Stimulated activated naive CD4-positive, alpha-beta T cell treated with Interleukin-2 at 50 U/mL for 16 hours (primary cell): Measurements from ENCODE around the gene ZNF750.
"Not testable (repeated sequence)": the region's sequence is repeated elsewhere in the genome, so short reads cannot be mapped to it uniquely, and the experiment has no call there.

ENCODE experiments used
- DNase-seq: peaks from one replicate; lab custom pipeline; 2025; lab: John Stamatoyannopoulos, UW

ZNF750 gene

DNA sequence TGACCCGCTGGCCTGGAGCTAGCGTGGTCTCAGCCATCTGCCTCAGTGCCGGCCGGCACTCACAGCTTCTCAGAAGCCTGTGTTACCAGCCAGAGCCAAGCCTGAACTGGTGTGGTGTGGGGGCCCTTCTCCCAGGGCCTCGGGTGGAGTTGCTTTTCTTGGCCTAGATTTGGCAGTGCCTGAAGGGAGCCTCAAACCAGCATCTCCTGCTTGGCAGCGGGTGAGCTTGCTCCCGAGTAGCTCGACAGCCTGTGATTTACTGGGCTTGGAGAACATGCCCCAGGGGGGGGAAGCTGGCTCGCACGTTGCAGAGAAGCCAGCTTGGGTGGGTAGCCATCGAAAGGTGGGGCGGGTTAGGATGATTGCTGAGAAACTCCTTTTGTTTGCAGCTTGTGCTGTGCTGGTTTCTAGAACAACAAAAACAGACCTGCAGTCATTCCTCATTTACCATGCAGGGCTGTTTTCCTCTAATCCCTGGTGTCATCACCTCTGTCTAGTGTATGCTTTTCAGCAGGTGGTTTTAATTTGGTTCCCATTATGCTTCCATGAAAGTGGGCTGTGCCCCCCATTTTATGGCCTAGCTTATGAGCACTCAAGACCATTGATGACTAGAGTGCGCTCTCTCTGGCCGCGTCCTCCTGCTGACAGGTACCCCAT, 45.7 kb downstream of the ZNF750 start:
- no peak for DNase-seq

DNA sequence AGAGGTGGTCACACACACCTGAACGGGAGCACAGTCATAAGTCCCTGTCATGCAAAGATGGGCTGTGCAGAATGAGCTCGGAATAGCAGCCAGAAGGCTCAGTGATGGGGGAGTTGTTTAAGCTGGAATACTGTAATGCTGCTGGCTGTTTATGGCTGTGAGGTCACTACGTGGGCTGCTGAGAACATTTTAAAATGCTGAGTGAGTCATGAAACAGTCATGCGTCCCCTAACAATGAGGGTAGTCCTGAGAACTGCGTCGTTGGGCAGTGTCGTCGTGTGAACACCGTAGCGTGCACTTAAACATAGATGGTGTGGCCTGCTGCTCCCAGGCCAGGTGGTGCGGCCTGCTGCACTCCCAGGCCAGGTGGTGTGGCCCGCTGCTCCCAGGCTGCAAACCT, 48.3 kb downstream of the ZNF750 start:
- DNase-seq, result no peak

DNA sequence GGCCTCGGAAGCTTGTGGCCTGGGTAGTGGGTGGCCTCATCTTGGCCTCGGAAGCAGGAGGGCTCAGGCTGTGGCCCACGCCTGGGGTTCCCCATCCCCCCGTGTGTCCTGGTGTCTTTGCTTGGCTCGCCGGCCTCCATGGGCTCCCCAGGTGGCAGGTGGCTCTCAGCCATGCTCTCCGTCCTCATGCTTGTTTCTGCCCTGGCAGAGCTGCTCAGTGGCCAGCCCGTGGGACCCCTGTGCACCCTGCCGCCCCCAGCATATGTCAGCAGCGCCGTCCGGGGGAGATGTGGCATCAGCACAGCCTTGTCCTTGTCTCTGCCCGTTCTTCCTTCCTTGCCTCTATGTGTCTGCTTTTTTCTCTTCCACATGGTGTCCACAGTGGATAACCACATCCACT, 49.4 kb downstream of the ZNF750 start:
- DNase-seq, result no peak

DNA sequence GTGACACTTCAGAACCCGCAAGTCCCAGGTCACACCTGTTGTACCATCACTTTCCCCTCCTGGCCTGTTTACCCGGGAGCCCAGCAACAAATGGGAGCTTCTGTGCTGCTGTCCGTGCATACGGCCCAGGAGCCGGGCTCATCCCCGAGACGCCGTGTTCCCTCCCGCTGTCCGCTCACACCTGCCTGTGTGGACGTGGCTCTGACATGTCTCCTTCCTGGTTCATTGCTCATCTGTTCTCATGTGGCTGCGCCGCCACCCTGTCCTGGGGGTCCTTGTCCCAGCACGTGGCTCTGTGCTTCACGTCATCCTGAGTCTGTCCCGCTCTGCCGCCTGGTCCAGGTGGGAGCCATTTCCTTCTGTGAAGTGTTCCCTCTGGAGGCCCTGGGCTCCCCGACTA, 50.0 kb downstream of the ZNF750 start:
- DNase-seq, result no peak

DNA sequence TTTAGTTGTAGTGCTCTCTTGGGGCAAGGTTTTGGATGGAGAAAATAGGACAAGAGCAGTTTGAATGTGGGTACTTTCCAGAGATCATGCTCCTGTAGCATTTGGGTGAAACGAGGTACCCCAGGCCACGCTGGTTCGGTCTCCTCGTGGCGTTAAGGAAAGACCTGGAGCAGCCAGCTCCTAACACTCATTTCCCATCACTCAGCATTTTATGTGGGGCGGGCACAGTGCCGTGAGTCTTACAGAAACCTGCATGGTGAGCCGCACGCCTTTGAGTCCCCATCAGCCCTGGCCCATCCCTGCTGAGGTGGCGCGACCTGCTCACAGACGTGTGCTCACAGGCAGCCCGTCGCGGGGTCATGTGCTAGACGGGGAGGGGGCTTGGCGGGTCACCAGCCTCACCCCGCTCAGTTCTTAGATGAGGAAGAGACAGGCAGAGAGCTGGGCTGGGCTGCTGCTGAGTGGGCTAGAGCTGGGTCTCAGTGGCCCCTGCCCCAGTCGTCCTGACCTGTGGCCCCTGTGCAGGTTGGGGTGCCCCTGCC, 50.7 kb downstream of the ZNF750 start:
- DNase-seq, result no peak

DNA sequence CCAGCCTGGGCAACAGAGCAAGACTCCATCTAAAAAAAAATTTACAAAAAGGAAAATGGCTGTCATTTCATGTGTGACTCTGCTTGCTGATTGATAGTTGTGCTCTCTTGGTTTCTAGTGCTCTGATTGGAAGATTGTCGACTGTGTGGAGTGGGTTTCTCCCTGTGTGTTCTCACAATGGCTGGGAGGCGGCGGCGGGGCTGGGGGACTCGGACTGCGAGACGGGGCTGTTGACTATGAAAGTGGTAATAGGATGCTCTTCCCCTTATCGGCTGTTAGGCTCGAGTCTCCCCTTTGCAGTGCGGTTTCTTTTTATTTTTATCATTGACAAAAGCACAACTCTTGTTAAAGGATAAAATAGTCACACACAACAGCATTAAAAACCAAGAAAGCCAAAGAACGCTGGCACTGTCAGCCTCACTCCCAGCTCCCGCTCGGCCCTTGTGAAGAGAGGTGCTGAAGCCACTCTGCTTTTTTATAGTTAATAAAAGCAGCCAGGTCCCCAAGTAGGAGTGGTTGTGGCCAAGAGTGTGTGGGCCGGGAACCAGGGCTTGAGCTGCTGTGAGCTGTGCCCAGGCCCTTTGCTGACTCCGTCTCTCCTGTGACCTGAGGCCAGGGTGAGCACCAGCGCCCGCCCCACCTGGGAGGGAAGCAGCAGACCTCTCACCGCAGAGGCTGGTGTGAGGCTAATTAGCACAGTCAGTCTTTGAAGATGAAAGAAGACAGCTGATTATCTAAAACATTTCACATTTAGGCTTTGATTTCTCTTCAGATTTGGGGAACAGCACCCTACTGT, 51.4 kb downstream of the ZNF750 start:
- DNase-seq, result no peak

DNA sequence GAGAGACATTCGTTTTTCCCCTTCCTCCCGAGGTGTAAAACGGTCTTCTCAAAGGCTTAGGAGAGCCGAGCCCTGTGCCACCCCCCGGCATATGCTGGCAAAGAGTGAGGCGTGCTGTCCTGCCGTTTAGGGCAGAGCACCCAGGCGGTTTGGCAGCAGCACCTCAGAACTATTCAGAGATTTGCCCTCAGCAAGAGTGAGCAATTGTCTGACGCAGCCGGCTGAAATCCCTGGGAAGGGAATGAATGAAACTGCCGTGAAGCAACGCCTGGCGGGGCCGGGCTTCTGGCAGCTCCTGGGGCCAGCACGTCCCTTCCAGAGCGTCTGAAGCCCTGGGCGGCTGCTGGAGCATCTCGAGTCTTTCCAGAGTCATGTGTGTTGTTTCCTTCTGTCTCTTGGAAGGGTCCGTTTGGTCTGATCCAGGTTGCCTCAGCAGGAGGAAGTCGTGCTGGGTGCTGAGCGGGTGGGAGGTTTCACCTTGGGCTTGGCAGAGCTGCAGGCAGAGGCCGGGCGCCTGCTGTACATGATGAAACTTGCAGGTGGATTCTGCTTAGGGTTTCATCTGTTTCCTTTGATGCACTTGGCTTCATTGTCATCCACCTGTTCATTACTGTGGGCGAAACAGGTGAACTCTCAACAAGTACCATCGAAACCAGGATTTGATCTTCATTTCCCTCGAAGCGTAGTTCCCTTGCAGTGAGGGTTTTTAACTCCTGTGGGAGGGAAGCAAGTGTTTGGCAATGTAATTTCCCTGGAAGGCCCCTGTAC, 52.6 kb downstream of the ZNF750 start:
- DNase-seq, result no peak

DNA sequence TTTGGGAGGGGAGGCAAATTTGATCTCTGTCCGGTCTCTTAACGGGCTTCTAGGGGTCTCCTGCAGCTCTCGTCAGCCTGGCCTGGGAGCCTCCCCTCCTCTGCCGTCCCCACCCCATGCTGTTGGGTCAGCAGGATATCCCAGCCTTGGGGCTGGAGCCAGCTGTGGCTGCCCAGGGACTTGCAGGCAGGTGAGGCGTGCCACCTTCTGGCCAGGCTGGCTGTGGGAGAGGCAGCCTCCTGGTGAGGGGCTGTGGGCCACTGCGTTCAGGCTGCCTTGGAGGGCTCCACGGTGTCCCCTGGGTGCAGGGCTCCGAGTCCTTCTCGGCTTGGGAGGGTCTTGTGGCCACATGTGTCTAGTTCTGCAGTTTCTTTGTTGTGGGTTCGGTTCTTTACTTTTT, 53.4 kb downstream of the ZNF750 start:
- DNase-seq, result no peak

DNA sequence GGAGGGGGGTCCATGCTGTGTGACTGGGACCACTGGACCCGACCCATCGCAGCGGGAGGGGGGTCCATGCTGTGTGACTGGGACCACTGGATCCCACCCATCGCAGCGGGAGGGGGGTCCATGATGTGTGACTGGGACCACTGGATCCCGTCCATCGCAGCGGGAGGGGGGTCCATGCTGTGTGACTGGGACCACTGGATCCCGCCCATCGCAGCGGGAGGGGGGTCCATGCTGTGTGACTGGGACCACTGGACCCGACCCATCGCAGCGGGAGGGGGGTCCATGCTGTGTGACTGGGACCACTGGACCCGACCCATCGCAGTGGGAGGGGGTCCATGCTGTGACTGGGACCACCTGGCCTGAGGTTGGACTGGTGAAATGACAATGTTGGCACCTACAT, 54.2 kb downstream of the ZNF750 start:
- DNase-seq, result not testable (repeated sequence)

DNA sequence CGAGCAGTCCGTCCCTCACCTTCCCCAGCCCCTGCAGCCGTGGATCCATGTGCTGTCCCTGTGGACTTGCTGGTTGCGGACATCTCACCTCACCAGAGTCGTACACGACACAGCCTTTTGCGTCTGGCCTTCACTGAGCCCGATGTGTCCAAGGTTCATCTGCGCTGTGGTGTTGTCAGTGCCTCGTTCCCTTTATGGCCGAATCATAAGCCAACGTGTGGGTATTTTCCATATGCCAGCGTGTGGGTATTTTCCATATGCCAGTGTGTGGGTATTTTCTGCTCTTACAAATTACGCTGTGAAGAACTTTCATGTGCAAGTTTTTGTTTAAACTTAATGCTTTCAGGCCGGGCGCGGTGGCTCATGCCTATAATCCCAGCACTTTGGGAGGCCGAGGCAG, 56.3 kb downstream of the ZNF750 start:
- no peak for DNase-seq

DNA sequence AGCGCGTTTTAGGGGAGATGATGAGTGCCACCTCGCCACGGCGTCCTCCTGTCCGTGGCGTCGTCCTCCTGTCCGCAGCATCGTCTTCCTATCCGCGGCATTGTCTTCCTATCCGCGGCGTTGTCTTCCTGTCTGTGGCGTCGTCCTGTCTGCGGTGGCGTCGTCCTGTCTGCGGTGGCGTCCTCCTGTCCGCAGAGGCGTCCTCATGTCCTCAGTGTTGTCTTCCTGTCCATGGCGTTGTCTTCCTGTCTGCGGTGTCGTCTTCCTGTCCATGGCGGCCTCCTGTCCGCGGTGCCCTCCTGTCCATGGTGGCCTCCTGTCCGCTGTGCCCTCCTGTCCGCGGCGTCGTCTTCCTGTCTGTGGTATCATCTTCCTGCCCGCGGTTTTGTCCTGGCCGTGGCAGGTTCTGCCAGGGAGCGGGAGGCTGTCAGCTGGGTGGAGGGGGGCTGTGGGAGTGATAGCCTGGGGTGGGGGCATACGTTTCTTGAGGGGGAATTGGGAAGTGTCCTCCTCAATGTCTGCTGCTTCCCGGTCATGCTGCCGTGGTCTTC, 57.1 kb downstream of the ZNF750 start:
- no peak for DNase-seq

DNA sequence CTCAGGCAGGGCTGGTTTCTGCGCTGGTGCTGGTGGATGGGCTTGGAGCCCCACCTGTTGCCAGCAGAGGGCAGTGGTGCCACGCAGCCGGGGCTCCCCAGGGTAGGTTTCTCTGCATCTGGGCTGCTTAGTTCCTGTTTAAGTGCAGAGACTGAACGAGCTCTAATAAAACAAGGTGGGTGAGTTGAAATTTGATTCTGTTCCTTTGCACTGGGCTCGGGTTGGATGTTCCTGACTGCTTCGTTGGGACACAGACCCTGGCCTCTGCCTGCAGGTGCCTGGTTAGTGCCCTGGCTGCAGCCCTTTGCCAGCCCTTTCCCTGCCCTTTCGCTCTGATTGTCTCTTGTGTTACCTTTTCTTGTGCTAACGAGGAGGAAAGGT, 57.9 kb downstream of the ZNF750 start:
- peak; percentile 69 for DNase-seq

DNA sequence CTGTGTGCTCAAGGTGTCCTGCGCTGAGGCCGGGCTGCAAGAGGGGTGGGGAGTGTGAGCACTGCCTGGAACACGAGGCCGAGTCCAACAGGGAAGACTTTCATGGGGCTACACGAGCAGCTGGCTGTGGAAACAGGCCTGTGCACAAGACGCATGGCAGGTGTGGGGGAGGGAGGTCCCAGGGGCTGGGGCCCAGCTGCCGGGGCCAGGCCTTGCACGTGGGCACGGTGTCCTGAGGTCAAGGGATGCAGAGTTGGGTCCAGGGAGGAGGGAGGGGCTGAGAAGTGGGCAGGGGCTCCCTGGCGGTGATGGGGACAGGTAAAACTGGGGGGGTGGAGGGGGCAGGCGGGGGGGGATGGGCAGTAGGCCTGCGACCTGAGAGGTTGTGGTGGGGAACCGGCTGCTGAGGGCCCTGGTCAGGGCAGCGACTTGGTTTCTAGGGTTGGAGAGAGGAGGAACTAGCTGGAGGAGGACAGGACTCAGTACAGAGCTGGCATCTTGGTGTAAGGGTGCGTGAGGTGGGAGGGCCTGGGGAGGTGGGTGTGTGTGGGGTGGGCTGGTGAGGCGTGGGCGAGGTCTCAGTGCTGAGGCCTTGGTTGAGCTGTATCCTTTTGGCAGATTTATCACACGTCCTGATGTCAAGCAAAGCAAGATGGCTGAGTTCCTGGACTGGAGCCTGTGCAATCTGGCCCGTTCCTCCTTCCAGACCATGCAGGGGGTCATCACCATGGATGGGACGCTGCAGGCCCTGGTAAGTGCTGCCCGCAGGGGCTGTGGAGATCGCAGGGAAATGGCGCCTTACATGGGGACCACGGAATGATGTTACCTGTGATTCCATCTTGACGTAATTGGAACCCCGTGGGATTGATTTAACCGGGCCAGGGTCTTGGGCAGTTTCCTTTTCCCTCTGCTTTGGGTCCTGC, 58.6 kb downstream of the ZNF750 start:
- DNase-seq, result no peak

DNA sequence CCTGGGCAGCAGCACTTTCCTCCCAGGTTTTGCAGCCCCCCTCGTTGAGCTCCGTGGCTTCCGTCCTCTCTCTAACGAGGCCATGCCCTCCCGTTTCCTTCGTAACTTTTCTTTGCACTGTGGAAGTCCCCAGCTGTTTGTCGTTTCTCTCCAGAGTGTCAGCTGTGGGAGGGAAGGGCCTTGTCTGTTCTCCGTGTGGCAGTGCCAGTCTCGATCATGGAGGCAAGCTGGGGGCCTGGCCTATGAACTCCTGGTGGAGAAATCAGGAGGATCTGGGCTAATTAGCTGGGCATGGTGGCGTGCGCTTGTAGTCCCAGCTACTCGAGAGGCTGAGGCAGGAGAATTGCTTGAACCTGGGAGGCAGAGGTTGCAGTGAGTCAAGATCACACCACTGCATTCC, 59.6 kb downstream of the ZNF750 start:
- no peak for DNase-seq

DNA sequence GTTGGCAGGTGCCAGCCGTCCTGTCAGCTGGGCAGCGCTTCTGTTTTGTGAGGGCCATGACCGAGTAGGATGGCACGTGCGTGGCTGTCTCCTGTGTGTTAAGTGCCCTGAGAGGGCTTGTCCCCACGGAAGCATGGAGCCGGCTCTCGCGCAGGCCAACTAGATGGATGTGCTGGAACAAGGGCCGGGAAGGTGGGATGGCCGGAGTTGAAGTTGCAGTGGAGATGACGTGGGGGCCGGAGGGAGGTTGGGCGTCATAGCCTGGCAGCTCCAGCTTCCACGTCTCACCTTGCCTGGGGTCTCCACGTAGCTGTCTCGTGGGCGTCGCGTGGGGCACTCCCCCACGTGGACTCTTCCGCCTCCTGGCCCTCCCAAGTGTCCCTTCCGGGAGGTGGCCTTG, 60.3 kb downstream of the ZNF750 start:
- no peak for DNase-seq
